GM21717 (cell line): ENCODE results near the gene AP2A1.

ENCODE experiments used
- ATAC-seq: cut with Tn5 transposase; IDR thresholded peaks from one replicate; pipeline ENCODE4 v1.9.1; 2021; ENCODE audit warnings: mild to moderate bottlenecking, moderate library complexity; ENCODE audit not compliant: unreplicated experiment

AP2A1 gene

GRCh38 chr19:49792829-49793560, 26.2 kb downstream of the AP2A1 start:
- no peak for ATAC-seq

DNA sequence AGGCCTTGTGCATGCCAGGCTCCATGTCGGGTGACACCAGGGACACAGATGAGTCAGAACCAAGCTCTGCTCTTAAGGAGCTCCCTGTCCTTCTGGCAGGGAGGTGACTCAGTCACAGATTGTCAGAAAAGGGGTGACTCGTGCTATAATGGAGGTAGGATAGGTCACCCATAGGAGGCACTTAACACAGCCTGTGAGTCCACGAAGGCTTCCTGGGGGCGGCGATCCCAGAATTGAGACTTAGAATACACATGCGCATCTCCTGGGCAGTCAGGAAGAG, 26.7 kb downstream of the AP2A1 start:
- ATAC-seq = no peak

DNA sequence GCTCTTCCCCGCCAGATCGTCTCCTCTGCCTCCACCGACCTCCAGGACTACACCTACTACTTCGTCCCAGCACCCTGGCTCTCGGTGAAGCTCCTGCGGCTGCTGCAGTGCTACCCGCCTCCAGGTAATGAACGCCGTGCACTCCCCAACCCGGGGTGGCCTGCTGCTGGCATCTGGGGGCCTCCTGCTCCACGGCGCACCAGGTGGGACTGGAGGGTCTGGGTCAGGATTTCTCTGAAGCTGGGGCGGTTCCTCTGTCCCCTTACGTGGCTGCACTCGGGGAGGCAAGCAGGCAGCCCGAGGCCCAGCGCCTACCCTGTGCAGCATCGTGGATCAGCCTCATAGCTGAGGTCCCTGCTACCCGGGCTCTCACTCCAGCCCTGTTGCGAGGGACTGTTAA, 28.8 kb downstream of the AP2A1 start:
- no peak for ATAC-seq

DNA sequence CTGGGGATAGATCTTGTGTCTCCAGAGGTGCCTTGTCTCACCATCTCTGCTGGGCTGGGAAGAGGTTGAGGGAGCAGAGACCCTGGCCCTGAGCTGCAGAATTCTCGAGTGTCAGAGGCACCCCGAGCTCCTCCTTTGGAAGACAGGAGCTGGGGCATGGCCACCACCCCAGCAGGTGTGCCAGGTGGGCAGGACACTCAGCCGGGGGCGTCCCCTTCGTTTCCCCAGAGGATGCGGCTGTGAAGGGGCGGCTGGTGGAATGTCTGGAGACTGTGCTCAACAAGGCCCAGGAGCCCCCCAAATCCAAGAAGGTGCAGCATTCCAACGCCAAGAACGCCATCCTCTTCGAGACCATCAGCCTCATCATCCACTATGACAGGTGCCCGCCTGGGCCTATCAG, 31.8 kb downstream of the AP2A1 start:
- ATAC-seq = no peak

DNA sequence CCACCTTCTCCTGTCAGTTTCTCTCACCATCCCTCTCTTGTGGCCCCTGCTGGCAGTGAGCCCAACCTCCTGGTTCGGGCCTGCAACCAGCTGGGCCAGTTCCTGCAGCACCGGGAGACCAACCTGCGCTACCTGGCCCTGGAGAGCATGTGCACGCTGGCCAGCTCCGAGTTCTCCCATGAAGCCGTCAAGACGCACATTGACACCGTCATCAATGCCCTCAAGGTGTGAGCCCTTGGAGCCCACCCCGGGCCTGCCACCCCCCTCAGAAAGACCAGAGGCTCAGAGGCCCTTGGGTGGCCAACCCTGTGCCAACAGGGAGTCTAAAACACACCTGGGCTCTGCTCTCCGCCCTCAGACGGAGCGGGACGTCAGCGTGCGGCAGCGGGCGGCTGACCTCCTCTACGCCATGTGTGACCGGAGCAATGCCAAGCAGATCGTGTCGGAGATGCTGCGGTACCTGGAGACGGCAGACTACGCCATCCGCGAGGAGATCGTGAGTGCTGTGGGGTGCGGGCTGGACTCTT, 32.5 kb downstream of the AP2A1 start:
- ATAC-seq = no peak

DNA sequence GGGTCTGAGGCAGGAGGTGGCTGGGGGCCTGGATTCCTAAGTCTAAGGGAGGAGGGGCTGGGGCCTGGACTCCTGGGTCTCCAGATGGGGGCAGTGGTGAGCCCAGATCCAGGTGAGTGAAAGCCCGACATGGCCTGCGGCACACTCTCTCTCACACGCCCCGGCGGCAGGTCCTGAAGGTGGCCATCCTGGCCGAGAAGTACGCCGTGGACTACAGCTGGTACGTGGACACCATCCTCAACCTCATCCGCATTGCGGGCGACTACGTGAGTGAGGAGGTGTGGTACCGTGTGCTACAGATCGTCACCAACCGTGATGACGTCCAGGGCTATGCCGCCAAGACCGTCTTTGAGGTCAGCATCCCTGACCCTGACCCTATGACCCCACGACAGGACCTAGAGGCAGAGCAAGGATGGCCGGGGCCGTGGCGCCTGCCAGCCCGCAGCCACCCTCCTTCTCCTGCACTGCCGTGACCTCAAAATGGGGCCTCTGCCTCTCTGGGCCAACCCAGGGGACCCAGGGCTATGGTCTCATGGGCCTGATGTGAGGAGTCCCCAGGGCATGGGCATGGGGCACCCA, 33.1 kb downstream of the AP2A1 start:
- no peak for ATAC-seq

- ATAC-seq = no peak
Measured at GRCh38 chr19:49800771-49801170, 34.0 kb downstream of the AP2A1 start.

DNA sequence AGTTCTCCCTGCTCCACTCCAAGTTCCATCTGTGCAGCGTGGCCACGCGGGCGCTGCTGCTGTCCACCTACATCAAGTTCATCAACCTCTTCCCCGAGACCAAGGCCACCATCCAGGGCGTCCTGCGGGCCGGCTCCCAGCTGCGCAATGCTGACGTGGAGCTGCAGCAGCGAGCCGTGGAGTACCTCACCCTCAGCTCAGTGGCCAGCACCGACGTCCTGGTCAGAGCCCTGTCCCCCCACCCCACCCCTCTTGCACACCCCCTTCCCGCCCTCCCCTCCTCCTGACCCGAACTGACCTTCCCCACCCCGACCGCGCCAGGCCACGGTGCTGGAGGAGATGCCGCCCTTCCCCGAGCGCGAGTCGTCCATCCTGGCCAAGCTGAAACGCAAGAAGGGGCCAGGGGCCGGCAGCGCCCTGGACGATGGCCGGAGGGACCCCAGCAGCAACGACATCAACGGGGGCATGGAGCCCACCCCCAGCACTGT, 34.6 kb downstream of the AP2A1 start:
- ATAC-seq = no peak

GRCh38 chr19:49801966-49802661, 35.3 kb downstream of the AP2A1 start:
- no peak for ATAC-seq

DNA sequence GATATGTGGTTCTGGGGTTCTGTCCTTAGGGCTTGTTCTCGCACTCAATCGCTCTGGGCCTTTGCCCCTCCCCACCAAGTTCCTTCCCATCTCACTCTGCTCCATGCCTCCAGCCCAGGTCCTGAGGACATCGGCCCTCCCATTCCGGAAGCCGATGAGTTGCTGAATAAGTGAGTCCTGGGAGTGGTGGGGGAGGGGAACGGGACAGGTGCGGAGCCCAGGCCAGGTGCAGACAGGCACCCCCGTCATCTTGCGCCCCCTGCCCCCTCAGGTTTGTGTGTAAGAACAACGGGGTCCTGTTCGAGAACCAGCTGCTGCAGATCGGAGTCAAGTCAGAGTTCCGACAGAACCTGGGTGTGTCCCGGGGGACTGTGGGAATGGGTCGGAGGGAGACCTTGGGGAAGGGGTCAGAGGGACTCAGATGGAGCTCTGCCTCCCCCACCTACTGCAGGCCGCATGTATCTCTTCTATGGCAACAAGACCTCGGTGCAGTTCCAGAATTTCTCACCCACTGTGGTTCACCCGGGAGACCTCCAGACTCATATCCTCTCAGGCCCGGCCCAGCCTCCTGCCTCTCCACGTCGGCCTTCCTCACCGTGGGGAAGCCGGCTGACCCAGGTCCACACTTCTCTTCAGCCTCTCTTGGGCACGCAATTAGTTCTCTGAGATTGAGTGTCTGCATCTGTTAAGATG, 36.2 kb downstream of the AP2A1 start:
- ATAC-seq = no peak

GRCh38 chr19:49803529-49803856, 36.7 kb downstream of the AP2A1 start:
- no peak for ATAC-seq

GRCh38 chr19:49805822-49806619, 39.2 kb downstream of the AP2A1 start:
- no peak for ATAC-seq

- ATAC-seq = no peak
Measured at GRCh38 chr19:49806620-49806959, 39.8 kb downstream of the AP2A1 start.

DNA sequence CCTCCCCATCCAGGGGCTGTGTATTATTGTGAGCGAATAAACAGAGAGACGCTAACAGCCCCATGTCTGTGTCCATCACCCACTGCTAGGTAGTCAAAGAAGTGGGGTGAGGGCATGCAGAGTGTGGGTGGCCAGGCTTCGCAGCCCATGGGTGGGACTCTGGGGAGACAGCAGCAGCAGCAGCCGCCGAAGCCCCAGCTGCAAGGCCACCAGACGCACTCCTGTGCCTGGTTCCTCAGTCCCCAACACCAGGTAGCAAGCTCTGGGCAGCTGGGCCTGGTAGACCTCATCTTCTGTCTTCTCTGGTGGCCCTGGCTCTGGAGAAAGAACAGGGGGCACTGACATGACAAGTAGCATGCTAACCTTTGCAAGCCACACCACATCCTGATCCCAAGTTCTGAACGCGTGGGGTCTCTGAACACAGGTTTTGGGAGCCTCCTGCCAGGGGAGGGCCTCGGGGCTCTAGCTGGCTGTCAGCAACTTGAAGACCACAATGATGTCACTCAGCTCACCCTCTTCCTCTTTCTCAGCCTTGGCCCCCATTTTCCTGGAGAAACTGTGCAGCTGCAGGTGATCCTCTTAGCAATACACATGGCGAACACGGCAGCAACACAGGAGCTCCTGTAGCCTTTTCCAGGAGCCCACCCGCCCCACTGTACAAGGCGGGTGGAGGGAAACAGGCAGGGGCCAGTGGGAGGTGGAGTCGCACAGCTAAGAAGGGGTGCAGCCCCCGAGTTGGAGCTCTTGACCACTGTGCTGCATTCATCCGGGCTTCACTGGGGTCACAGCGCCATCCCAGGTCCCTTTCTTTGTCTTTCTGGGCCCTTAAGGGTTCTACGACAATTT, 40.5 kb downstream of the AP2A1 start:
- ATAC-seq = no peak

- no peak for ATAC-seq
Measured at GRCh38 chr19:49807904-49808675, 41.3 kb downstream of the AP2A1 start.

DNA sequence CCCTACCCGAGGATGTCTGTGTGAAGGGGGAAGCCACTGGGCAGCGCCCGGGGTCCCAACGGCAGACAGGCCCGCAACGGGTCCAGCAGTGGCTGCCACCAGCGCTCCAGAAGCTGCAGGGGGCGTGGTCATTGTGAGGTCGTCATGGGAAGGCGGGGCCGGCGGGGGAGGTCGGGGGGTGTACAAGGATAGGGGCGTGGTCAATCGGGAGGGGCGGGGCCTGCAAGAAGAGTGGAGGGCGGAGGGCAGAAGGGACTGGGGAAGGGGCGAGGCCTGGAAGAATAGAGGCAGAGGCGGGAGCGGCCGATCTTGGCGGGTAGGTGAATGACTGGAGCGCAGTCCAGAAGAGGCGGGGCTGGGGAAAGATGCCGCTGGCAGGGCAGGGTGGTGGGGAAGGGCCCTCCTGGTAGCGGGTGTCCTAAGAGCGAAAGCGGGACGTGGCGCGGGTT, 41.9 kb downstream of the AP2A1 start:
- no peak for ATAC-seq

GRCh38 chr19:49809160-49809940, 42.5 kb downstream of the AP2A1 start:
- ATAC-seq = no peak

- no peak for ATAC-seq
Measured at GRCh38 chr19:49809941-49810389, 43.2 kb downstream of the AP2A1 start.
